HepG2 (cell line): ENCODE data around the gene COG1. TPM values are rescaled to one million over a fixed set of nuclear protein-coding genes. Genes with fewer than 3 reads are reported as not detected.

ENCODE experiments used
- ATF6 ChIP-seq: sonication (generic); formaldehyde crosslinking; conservative IDR thresholded peaks from 2 replicates; pipeline ENCODE4 v1.4.0; 2020; ENCODE audit warnings: missing genetic modification reagents
- CTCF ChIP-seq: sonication (generic); formaldehyde crosslinking; IDR thresholded peaks from 2 replicates; pipeline ENCODE4 v1.5.0; 2020; ENCODE audit warnings: mild to moderate bottlenecking, missing genetic modification reagents, moderate library complexity
- MAX ChIP-seq: IDR thresholded peaks from 2 replicates; pipeline ENCODE4 v1.6.1; 2012; ENCODE audit warnings: inconsistent platforms
- NAIF1 ChIP-seq: sonication (generic); formaldehyde crosslinking; IDR thresholded peaks from 2 replicates; pipeline ENCODE4 v1.5.0; 2020; ENCODE audit warnings: mild to moderate bottlenecking, missing genetic modification reagents, borderline replicate concordance
- PAWR ChIP-seq: sonication (generic); formaldehyde crosslinking; IDR thresholded peaks from 2 replicates; pipeline ENCODE4 v1.4.0; 2020; ENCODE audit warnings: missing genetic modification reagents, mild to moderate bottlenecking, borderline replicate concordance
- PTBP1 ChIP-seq: fragments of 200-400 bp; formaldehyde crosslinking; IDR thresholded peaks from 2 replicates; pipeline ENCODE4 v1.6.1; 2018; ENCODE audit warnings: low read length, low read depth; ENCODE audit not compliant: poor library complexity, severe bottlenecking
- RAD21 ChIP-seq: fragments of 450-650 bp; formaldehyde crosslinking; IDR thresholded peaks from 2 replicates; pipeline ENCODE4 v1.5.0; 2020; ENCODE audit warnings: mild to moderate bottlenecking
- SALL2 ChIP-seq: sonication (generic); formaldehyde crosslinking; IDR thresholded peaks from 2 replicates; pipeline ENCODE4 v1.8.1; 2023; ENCODE audit warnings: mild to moderate bottlenecking, missing genetic modification reagents, inconsistent platforms
- U2AF1 ChIP-seq: fragments of 200-400 bp; formaldehyde crosslinking; optimal IDR thresholded peaks from 2 replicates; pipeline ENCODE3; 2017; ENCODE audit warnings: mild to moderate bottlenecking, low read depth, low read length
- ZNF253 ChIP-seq: sonication (generic); formaldehyde crosslinking; IDR thresholded peaks from 2 replicates; pipeline ENCODE4 v1.8.0; 2022; ENCODE audit warnings: mild to moderate bottlenecking, missing genetic modification reagents, borderline replicate concordance
- ZNF276 ChIP-seq: sonication (generic); formaldehyde crosslinking; IDR thresholded peaks from 2 replicates; pipeline ENCODE4 v1.4.0; 2020; ENCODE audit warnings: mild to moderate bottlenecking, low read depth, missing genetic modification reagents
- ZNF446 ChIP-seq: sonication (generic); formaldehyde crosslinking; IDR thresholded peaks from 2 replicates; pipeline ENCODE4 v1.5.0; 2020; ENCODE audit warnings: mild to moderate bottlenecking, missing genetic modification reagents
- ZNF567 ChIP-seq: sonication (generic); formaldehyde crosslinking; IDR thresholded peaks from 2 replicates; pipeline ENCODE4 v1.8.1; 2023; ENCODE audit warnings: mild to moderate bottlenecking, missing genetic modification reagents, borderline replicate concordance
- ZNF644 ChIP-seq: IDR thresholded peaks from 2 replicates; pipeline ENCODE4 v1.6.1; 2016; ENCODE audit warnings: low read depth
- ZNF776 ChIP-seq: sonication (generic); formaldehyde crosslinking; IDR thresholded peaks from 2 replicates; pipeline ENCODE4 v1.4.0; 2020; ENCODE audit warnings: mild to moderate bottlenecking, missing genetic modification reagents
- polyA plus RNA-seq, 8 experiments: library from polyadenylated mRNA; depleted of rRNA in 3 of 8; stranded (reverse) in 7 of 8; unstranded in 1 of 8; fragments of >200 nt; fragmentation: Illumina TruSeq in 4 of 8; extraction: Trizol in 4 of 8; gene quantifications; 2 replicates each; pipeline versions ENCODE4 v1.2.1 to v1.2.3, GENCODE V29; 2011 to 2016; ENCODE audit warnings: low read depth in 4 of 8, missing spikeins in 1 of 8, mixed read lengths in 1 of 8; ENCODE audit not compliant: insufficient read depth in 1 of 8
- total RNA-seq, 5 experiments: library from RNA; depleted of rRNA; stranded (reverse); fragments of >200 nt; fragmentation: Illumina TruSeq; extraction: Trizol; gene quantifications; 2 replicates each; pipeline ENCODE4 v1.2.3, GENCODE V29; 2016; ENCODE audit warnings: low read depth in 1 of 5
- TF ChIP-seq, protein P1 (sequence below): sonication (generic); formaldehyde crosslinking; IDR thresholded peaks from 2 replicates; pipeline ENCODE4 v1.8.1; 2023; ENCODE audit warnings: mild to moderate bottlenecking, missing genetic modification reagents
- TF ChIP-seq, protein P2 (sequence below): sonication (generic); formaldehyde crosslinking; IDR thresholded peaks from 2 replicates; pipeline ENCODE4 v1.5.1; 2020; ENCODE audit warnings: mild to moderate bottlenecking, missing genetic modification reagents

Gene COG1
- total and polyA plus RNA-seq, 2 of the 13 experiments (the other 11 are each of a cell fraction or from before 2014, with no cell fraction given): 36.6 to 39.7 TPM

DNA sequence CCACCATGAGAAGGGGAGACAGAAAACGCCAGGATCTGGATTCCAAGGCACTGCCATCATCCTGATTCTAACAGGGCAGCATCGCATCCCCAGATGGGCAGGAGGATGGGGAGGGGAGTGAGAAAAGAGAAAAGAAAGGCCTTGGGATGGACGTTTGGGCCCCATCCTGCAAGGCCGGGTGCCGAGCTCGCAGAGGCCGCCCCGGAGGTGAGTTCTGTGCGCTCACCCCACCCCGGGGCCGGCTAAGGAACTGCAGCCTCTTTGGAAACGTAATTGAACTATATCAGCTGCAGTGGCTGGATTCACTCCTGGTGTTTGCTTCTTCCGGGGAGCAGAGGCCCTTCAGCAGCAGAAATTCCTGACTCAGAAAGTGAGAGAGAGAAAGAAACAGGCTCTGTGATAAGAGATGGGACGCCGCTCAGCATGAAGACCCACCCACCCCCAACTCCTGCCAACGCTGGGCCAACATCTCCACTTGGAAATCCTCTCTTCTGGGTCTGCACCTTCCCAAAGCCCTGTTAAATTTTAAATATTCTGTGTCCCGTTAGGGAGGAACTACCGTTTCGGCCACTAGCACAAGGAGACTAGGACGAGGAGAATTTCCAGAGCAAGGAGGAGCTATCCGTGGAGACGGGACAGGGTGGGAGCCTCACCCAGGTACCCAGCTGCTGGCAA, 36.6 kb upstream of the COG1 start (continued):
- no peak for TF ChIP-seq ZNF776 (CRISPR knock-in tag)
- TF ChIP-seq CTCF (CRISPR knock-in tag): peak; percentile 94
- TF ChIP-seq MAX: 0 out of 2 replicates have a peak, but pooled peaks have one; percentile 14
- TF ChIP-seq PTBP1: no peak
- no peak for TF ChIP-seq SALL2 (CRISPR knock-in tag)
- TF ChIP-seq ZNF446: 0 out of 2 replicates have a peak, but pooled peaks have one; percentile 58
- TF ChIP-seq ZNF276 (CRISPR knock-in tag): no peak; the same call in 1 of the 2 replicates
- no peak for TF ChIP-seq PAWR
- 0 out of 2 replicates have a peak, but pooled peaks have one; percentile 49 for TF ChIP-seq ZNF567 (CRISPR knock-in tag)
- TF ChIP-seq, protein P1, sequence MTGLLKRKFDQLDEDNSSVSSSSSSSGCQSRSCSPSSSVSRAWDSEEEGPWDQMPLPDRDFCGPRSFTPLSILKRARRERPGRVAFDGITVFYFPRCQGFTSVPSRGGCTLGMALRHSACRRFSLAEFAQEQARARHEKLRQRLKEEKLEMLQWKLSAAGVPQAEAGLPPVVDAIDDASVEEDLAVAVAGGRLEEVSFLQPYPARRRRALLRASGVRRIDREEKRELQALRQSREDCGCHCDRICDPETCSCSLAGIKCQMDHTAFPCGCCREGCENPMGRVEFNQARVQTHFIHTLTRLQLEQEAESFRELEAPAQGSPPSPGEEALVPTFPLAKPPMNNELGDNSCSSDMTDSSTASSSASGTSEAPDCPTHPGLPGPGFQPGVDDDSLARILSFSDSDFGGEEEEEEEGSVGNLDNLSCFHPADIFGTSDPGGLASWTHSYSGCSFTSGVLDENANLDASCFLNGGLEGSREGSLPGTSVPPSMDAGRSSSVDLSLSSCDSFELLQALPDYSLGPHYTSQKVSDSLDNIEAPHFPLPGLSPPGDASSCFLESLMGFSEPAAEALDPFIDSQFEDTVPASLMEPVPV: 0 out of 2 replicates have a peak, but pooled peaks have one; percentile 2
- TF ChIP-seq ATF6 (CRISPR knock-in tag): 0 out of 2 replicates have a peak, but pooled peaks have one; percentile 44
- TF ChIP-seq ZNF644 (CRISPR knock-in tag): no peak
- peak; percentile 94 for TF ChIP-seq RAD21 (CRISPR knock-in tag)
- TF ChIP-seq, protein P2, sequence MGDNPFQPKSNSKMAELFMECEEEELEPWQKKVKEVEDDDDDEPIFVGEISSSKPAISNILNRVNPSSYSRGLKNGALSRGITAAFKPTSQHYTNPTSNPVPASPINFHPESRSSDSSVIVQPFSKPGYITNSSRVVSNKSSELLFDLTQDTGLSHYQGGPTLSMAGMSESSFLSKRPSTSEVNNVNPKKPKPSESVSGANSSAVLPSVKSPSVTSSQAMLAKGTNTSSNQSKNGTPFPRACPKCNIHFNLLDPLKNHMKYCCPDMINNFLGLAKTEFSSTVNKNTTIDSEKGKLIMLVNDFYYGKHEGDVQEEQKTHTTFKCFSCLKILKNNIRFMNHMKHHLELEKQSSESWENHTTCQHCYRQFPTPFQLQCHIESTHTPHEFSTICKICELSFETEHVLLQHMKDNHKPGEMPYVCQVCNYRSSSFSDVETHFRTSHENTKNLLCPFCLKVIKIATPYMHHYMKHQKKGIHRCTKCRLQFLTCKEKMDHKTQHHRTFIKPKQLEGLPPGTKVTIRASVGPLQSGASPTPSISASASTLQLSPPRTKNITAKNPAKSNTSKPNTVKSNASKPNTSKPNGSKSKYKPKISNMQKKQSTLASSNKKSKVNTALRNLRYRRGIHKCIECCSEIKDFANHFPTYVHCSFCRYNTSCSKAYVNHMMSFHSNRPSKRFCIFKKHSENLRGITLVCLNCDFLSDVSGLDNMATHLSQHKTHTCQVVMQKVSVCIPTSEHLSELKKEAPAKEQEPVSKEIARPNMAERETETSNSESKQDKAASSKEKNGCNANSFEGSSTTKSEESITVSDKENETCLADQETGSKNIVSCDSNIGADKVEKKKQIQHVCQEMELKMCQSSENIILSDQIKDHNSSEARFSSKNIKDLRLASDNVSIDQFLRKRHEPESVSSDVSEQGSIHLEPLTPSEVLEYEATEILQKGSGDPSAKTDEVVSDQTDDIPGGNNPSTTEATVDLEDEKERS (CRISPR knock-in tag): no peak
- no peak for TF ChIP-seq ZNF253 (CRISPR knock-in tag)
- no peak for TF ChIP-seq U2AF1
- no peak for TF ChIP-seq NAIF1 (CRISPR knock-in tag)
